ENCODE results near the gene LRP10.

- TF ChIP-seq CEBPB (IDR thresholded peaks at IDR 0.05) (no peak), REST (IDR thresholded peaks at IDR 0.05; ENCODE audit: low read depth) (no peak)
Measured at GRCh38 chr14:22884076-22884737, 12.7 kb downstream of the LRP10 start.
